Measurements from ENCODE around the gene FSCN2. TPM values are rescaled to one million over a fixed set of nuclear protein-coding genes. Genes with fewer than 3 reads are reported as not detected.

The FSCN2 gene
- total RNA-seq, 1 donor from 2014 or later: 3.6 TPM

GRCh38 chr17:81564778-81565177, 36.6 kb downstream of the FSCN2 start:
- no peak for DNase-seq
- ATAC-seq: no peak
- Histone ChIP-seq H3K27me3 (no peaks in the 10 kb centered on the region), H3K4me3 (no peak overlapping the region), H3K9me3 (no peaks in the 10 kb centered on the region), H3K36me3 (peaks cover 95% of the 10 kb centered on the region), H3K4me1 (peaks cover 25% of the 10 kb centered on the region), H3K27ac (no peak overlapping the region)
- no peak for TF ChIP-seq CTCF (IDR thresholded peaks at IDR 0.05)
- intact Hi-C loops (cut with DNase I): no loop called here

- H3K4me1 ChIP-seq: peaks cover 25% of the 10 kb centered on the region
- no peaks in the 10 kb centered on the region for H3K9me3 ChIP-seq
- no peak overlapping the region for H3K4me3 ChIP-seq
- intact Hi-C loops (cut with DNase I): no loop called here
- peaks cover 95% of the 10 kb centered on the region for H3K36me3 ChIP-seq
- H3K27ac ChIP-seq: peak overlapping the region; percentile 66
- DNase-seq (no peak), ATAC-seq (no peak)
- H3K27me3 ChIP-seq: no peaks in the 10 kb centered on the region
- TF ChIP-seq CTCF (IDR thresholded peaks at IDR 0.05): no peak
These were observed 37.1 kb downstream of the FSCN2 start for GRCh38 chr17:81565231-81565630.

GRCh38 chr17:81566461-81567126, 38.4 kb downstream of the FSCN2 start:
- Histone ChIP-seq H3K27me3 (no peaks in the 10 kb centered on the region), H3K36me3 (peaks cover 95% of the 10 kb centered on the region), H3K4me3 (no peak overlapping the region), H3K9me3 (no peaks in the 10 kb centered on the region), H3K27ac (peak overlapping the region; percentile 66), H3K4me1 (peaks cover 25% of the 10 kb centered on the region)
- intact Hi-C loops (cut with DNase I): no loop called here
- DNase-seq: no peak
- TF ChIP-seq CTCF (IDR thresholded peaks at IDR 0.05): no peak
- ATAC-seq: peak; percentile 60

DNA sequence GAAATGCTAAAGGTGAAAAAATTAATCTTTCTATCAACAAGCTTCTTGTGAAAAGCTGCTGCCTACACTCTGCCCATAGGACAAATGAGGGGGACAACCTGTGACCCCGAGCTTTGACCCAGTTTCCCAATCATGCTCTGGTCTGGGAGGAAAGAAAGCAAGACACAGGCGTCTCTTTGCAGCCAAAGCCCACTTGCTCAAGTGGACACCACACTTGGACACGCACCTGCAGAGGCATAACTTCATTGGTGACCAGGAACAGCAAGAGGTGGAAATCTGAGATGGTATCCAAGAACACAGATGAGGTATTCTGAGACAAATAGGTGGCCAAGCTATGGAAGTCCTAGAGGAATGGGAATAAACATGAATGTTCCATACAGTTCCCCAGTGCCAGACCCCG, 39.0 kb downstream of the FSCN2 start:
- ATAC-seq (no peak), DNase-seq (no peak)
- Histone ChIP-seq H3K9me3 (no peaks in the 10 kb centered on the region), H3K27me3 (no peaks in the 10 kb centered on the region), H3K4me3 (no peak overlapping the region), H3K4me1 (peaks cover 25% of the 10 kb centered on the region), H3K36me3 (peaks cover 95% of the 10 kb centered on the region), H3K27ac (peak overlapping the region; percentile 66)
- intact Hi-C loops (cut with DNase I): no loop called here
- TF ChIP-seq CTCF (IDR thresholded peaks at IDR 0.05): no peak

GRCh38 chr17:81568416-81568815, 40.2 kb downstream of the FSCN2 start:
- Histone ChIP-seq H3K9me3 (no peaks in the 10 kb centered on the region), H3K4me1 (peaks cover 24% of the 10 kb centered on the region), H3K4me3 (no peak overlapping the region), H3K27me3 (no peaks in the 10 kb centered on the region), H3K36me3 (peaks cover 95% of the 10 kb centered on the region), H3K27ac (no peak overlapping the region)
- intact Hi-C loops (cut with DNase I): no loop called here
- no peak for ATAC-seq
- no peak for DNase-seq
- TF ChIP-seq CTCF (IDR thresholded peaks at IDR 0.05): no peak
